MCF 10A (cell line): ENCODE measurements around the gene ZNF581. TPM values are rescaled to one million over a fixed set of nuclear protein-coding genes. Genes with fewer than 3 reads are reported as not detected.
A peak's percentile ranks its signal among the peaks of the same experiment; 100 is the strongest.

Experiments used
- BruUV-seq: library from RNA; stranded (reverse); fragments of 400-500 nt; replicated peaks from 2 replicates; lab custom pipeline; 2021; lab: Mats Ljungman, UMichigan
- CTCF ChIA-PET: fragments of 300-600 bp; sonication (Branson Sonifier 250); formaldehyde crosslinking; extraction: SDS; loops from one replicate; lab custom pipeline; 2021; ENCODE audit warnings: antibody characterized with exemption, inconsistent platforms; lab: Yijun Ruan, JAX
- POLR2A ChIA-PET: fragments of 300-600, 350-650 bp; sonication (Branson Sonifier 250); formaldehyde crosslinking; extraction: SDS; loops from one replicate; lab custom pipeline; 2020; ENCODE audit warnings: antibody characterized with exemption, inconsistent platforms; lab: Yijun Ruan, JAX
- DNase-seq: peaks from one replicate; pipeline ENCODE4 v3.0.0-alpha.2; 2018; ENCODE audit not compliant: unreplicated experiment
- H3K27ac Mint-ChIP-seq: one replicate; pipeline ENCODE4 v1.8.0; 2022; ENCODE audit warnings: mild to moderate bottlenecking, low read depth, mixed read lengths; ENCODE audit not compliant: unreplicated experiment
- H3K27me3 Mint-ChIP-seq: one replicate; pipeline ENCODE4 v1.8.0; 2022; ENCODE audit warnings: mixed read lengths; ENCODE audit not compliant: insufficient read depth, unreplicated experiment
- H3K36me3 Mint-ChIP-seq: one replicate; pipeline ENCODE4 v1.8.0; 2022; ENCODE audit warnings: mild to moderate bottlenecking, moderate library complexity, mixed read lengths; ENCODE audit not compliant: insufficient read depth, unreplicated experiment
- H3K4me1 Mint-ChIP-seq: one replicate; pipeline ENCODE4 v1.8.0; 2022; ENCODE audit warnings: mixed read lengths; ENCODE audit not compliant: insufficient read depth, unreplicated experiment
- H3K4me3 Mint-ChIP-seq: one replicate; pipeline ENCODE4 v1.8.0; 2022; ENCODE audit warnings: mild to moderate bottlenecking, moderate library complexity, mixed read lengths; ENCODE audit not compliant: unreplicated experiment
- H3K9me3 Mint-ChIP-seq: one replicate; pipeline ENCODE4 v1.8.0; 2022; ENCODE audit warnings: mixed read lengths; ENCODE audit not compliant: unreplicated experiment
- intact Hi-C: fragments of 100-400 bp; cut with micrococcal nuclease; formaldehyde crosslinking; loops from 2 replicates; pipeline ENCODE4 v1.14.1; 2022
- total RNA-seq: library from RNA; stranded (reverse); gene quantifications from 2 replicates; pipeline ENCODE4 v1.2.3, GENCODE V29; 2022
- TF ChIP-seq, protein P1 (sequence below): fragments of 200-600 bp; IDR thresholded peaks from one replicate; pipeline ENCODE4 v1.8.0; 2022; ENCODE audit warnings: antibody characterized with exemption, mild to moderate bottlenecking; ENCODE audit not compliant: unreplicated experiment

The ZNF581 gene
- total RNA-seq, 1 experiment from 2014 or later = 25.7 TPM

DNA sequence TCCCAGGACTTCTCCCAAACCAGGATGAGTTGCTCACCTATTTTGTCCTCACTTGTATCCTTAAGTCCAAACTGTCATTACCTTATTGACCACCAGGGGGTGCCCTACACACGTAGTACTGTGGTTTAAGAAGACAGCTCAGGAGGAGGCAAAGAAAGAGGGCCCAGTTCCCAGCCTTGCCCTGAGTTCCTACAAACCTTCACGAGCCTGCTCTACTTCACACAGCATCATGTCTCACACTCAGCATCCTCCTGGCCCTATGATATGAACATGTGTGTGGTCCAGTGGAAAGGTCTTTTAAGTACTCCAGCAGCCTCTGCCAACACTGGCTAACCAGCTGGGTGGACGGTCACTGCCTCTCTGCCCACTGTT lies 11.0 kb upstream of the ZNF581 start:
- CTCF ChIA-PET = interaction anchor here (0.6 to 6.7 kb wide), 28 partner anchors 9 to 1186 kb away, joined by 3 to 122 read pairs (median 4); partner anchors contain the start of genes CCDC106, DNAAF3, U2AF2 and ZNF865
- TF ChIP-seq, protein P1, sequence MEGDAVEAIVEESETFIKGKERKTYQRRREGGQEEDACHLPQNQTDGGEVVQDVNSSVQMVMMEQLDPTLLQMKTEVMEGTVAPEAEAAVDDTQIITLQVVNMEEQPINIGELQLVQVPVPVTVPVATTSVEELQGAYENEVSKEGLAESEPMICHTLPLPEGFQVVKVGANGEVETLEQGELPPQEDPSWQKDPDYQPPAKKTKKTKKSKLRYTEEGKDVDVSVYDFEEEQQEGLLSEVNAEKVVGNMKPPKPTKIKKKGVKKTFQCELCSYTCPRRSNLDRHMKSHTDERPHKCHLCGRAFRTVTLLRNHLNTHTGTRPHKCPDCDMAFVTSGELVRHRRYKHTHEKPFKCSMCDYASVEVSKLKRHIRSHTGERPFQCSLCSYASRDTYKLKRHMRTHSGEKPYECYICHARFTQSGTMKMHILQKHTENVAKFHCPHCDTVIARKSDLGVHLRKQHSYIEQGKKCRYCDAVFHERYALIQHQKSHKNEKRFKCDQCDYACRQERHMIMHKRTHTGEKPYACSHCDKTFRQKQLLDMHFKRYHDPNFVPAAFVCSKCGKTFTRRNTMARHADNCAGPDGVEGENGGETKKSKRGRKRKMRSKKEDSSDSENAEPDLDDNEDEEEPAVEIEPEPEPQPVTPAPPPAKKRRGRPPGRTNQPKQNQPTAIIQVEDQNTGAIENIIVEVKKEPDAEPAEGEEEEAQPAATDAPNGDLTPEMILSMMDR = peak; percentile 66

DNA sequence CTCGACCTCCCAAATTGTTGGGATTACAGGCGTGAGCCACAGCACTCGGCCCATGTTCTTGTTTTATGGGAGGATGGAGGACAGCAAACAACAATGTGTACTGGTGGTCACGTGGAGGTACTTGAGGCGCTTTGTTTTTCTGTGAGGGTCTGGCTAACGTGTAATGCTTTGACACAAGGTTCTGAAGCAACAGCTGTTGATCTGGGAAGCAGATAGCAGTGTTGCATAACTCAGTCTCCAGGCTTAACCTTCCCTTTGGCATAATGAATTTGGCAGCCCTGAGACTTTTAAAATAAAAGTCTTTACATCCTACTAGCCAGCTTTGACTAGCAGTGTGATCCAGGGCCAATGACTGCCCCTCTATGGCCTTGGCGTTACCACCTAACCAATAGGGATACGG lies 9.6 kb upstream of the ZNF581 start:
- POLR2A ChIA-PET = interaction anchor here (0.8 to 3.1 kb wide), 10 partner anchors 9 to 130 kb away, joined by 4 to 25 read pairs (median 6); partner anchors contain the start of genes FIZ1, U2AF2, ZNF524 and ZNF581
- TF ChIP-seq, protein P1 = no peak
- Mint-ChIP-seq H3K36me3 (peaks cover 18% of the 10 kb centered on the region), H3K4me1 (peaks cover 30% of the 10 kb centered on the region), H3K27me3 (no peaks in the 10 kb centered on the region), H3K9me3 (no peaks in the 10 kb centered on the region), H3K27ac (no peak overlapping the region), H3K4me3 (no peak overlapping the region)
- CTCF ChIA-PET = interaction anchor here (0.6 to 6.7 kb wide), 18 partner anchors 9 to 1526 kb away, joined by 3 to 122 read pairs (median 5); partner anchors contain the start of genes CCDC106, DNAAF3, U2AF2 and ZNF784
- BruUV-seq = no TSS peak
- intact Hi-C loops = loop anchor here (10.0 kb wide), 1 partner anchor 701 kb away; no protein-coding TSS in a partner anchor
- no peak for DNase-seq

More for the DNA sequence above, 11.0 kb upstream of the ZNF581 start:
- DNase-seq = peak; percentile 96
- peaks cover 7% of the 10 kb centered on the region for H3K36me3 Mint-ChIP-seq
- no peak overlapping the region for H3K4me3 Mint-ChIP-seq
- H3K9me3 Mint-ChIP-seq = no peaks in the 10 kb centered on the region
- H3K27ac Mint-ChIP-seq = no peak overlapping the region
- intact Hi-C loops = loop anchor here (10.0 kb wide), 1 partner anchor 702 kb away; no protein-coding TSS in a partner anchor
- H3K27me3 Mint-ChIP-seq = no peaks in the 10 kb centered on the region
- no TSS peak for BruUV-seq
- peaks cover 30% of the 10 kb centered on the region for H3K4me1 Mint-ChIP-seq
- POLR2A ChIA-PET = interaction anchor here (0.6 to 3.1 kb wide), 15 partner anchors 10 to 491 kb away, joined by 3 to 25 read pairs (median 4); partner anchors contain the start of genes CCDC106, FIZ1, TMEM238 and U2AF2

DNA sequence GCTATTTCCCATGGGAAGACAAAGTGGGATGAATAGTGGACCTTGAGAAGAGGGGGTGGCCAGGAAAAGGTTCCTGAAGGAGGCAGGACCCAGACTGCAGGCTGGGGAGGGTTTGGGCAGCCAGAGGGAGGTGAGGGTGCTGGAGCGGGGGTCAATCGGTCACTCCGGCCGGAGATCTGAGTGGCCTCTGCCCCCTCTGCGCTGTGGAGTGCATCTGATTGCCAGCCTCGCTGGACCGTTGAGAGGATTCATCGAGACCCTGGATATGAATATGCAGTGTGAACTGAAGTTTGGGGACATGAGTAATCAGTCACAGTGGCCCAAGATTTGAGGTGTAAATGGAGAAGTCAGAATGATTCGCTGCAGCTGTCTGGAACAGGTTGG lies 8.1 kb upstream of the ZNF581 start:
- Mint-ChIP-seq H3K4me1 (peaks cover 30% of the 10 kb centered on the region), H3K36me3 (peaks cover 22% of the 10 kb centered on the region), H3K4me3 (peak overlapping the region; percentile 98), H3K27me3 (no peaks in the 10 kb centered on the region), H3K27ac (peak overlapping the region; percentile 100), H3K9me3 (no peaks in the 10 kb centered on the region)
- no TSS peak for BruUV-seq
- DNase-seq = no peak
- TF ChIP-seq, protein P1 = no peak
- CTCF ChIA-PET = interaction anchor here (1.1 to 6.7 kb wide), 4 partner anchors 11 to 122 kb away, joined by 3 to 122 read pairs (median 6); partner anchors contain the start of gene ZNF865
- POLR2A ChIA-PET = interaction anchor here (0.6 to 1.7 kb wide), 12 partner anchors 8 to 490 kb away, joined by 3 to 9 read pairs (median 4); partner anchors contain the start of genes CCDC106, TMEM238, U2AF2 and ZNF581
- intact Hi-C loops = loop anchor here (10.0 kb wide), 1 partner anchor 699 kb away; no protein-coding TSS in a partner anchor

DNA sequence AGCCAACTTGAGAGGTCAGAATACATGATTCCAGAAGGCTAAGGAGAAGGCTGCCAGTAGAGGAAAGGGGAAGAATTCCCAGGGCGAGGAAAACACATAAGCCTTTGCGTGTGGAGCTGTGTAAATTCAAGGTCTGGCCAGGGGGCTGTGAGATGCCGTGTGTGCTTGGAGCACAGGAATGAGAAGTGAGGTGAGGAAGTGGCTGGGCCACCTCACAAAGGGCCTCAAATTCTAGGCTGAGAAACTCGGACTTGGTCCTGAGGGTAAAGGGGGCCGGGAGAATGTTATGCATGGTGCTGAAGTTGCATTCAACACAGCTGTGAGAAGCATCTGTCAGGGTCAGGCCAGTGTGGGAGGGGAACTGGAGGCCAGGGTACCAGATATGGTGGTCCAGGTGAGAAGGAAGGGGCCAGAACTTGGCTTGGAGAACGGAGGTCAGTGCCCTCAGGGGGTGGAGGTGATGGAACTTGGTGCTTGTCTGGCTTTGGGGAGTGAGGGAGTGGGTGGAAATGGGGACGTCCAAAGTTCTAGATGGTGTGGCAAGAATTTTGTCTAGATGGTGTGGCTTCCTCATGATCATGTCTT lies 7.5 kb upstream of the ZNF581 start:
- BruUV-seq = no TSS peak
- POLR2A ChIA-PET = interaction anchor here (0.6 to 2.2 kb wide), 12 partner anchors 11 to 519 kb away, joined by 3 to 9 read pairs (median 4); partner anchors contain the start of genes CCDC106, PPP1R12C, TMEM238 and U2AF2
- H3K9me3 Mint-ChIP-seq = no peaks in the 10 kb centered on the region
- peaks cover 22% of the 10 kb centered on the region for H3K36me3 Mint-ChIP-seq
- peaks cover 30% of the 10 kb centered on the region for H3K4me1 Mint-ChIP-seq
- H3K27me3 Mint-ChIP-seq = no peaks in the 10 kb centered on the region
- CTCF ChIA-PET = interaction anchor here (0.5 to 6.7 kb wide), 11 partner anchors 11 to 344 kb away, joined by 3 to 122 read pairs (median 5); partner anchors contain the start of gene ZNF865
- H3K4me3 Mint-ChIP-seq = peak overlapping the region; percentile 98
- TF ChIP-seq, protein P1 = no peak
- no peak for DNase-seq
- intact Hi-C loops = loop anchor here (10.0 kb wide), 1 partner anchor 699 kb away; no protein-coding TSS in a partner anchor
- H3K27ac Mint-ChIP-seq = peak overlapping the region; percentile 100
